T-helper 2 cell treated with Interferon-gamma antibody and Interleukin-4, amounts not matched to agents 5 μg/mL and 100 μg/mL, for 36 hours (primary cell): ENCODE measurements around the gene PTPRM.

Source experiments
- DNase-seq: peaks from one replicate; pipeline ENCODE4 v3.0.0; 2021; ENCODE audit warnings: low spot score
- H3K27ac Mint-ChIP-seq: one replicate; pipeline ENCODE4 v1.8.0; 2021; ENCODE audit warnings: mild to moderate bottlenecking, mixed read lengths
- H3K27me3 Mint-ChIP-seq: one replicate; pipeline ENCODE4 v1.8.0; 2021; ENCODE audit warnings: low read depth, mixed read lengths
- H3K36me3 Mint-ChIP-seq: one replicate; pipeline ENCODE4 v1.8.0; 2021; ENCODE audit warnings: low read depth, mixed read lengths
- H3K4me1 Mint-ChIP-seq: one replicate; pipeline ENCODE4 v1.8.0; 2021; ENCODE audit warnings: low read depth, mixed read lengths
- H3K4me3 Mint-ChIP-seq: one replicate; pipeline ENCODE4 v1.8.0; 2022; ENCODE audit warnings: mild to moderate bottlenecking, moderate library complexity, mixed read lengths
- H3K9me3 Mint-ChIP-seq: one replicate; pipeline ENCODE4 v1.8.0; 2021; ENCODE audit warnings: mixed read lengths

Gene PTPRM

DNA sequence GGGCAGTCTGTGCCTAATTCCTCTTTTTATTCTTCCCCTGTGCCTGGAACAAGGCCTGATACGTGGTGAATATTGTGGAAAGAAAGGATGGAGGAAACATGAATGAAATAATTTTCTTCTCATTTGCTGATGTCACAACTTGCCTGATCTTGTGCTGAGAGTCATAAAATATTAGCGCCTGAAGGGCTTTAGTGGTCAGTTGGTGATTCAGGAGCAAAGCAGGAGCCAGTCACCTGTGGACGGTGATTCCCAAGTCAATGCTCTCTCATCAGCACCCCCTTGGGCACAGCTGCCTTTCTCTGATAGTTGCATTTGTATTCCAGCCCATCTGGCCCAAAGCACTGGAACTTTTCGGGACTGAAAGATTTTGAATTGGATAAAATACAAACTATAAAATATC is 539.5 kb downstream of the PTPRM start:
- no peaks in the 10 kb centered on the region for H3K4me1 Mint-ChIP-seq

DNA sequence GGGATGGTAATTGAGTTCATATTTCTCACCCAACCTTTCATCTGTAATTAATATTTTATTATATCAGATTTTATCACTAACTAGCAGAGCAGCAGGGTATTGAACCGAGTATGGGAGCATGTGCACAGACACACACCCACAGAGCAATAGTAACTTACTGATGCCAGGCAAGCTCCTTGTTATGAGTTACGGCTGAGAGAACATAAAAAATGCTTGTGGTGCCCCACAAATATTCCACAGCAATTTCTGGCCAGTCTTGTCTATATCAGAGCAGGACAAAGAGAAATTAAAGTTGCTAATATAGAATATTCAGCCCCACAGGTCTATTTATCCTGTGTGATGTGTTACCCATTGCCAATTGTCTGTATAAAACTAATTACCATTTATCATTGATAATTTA is 540.3 kb downstream of the PTPRM start:
- Mint-ChIP-seq H3K4me3 (no peak overlapping the region), H3K9me3 (no peaks in the 10 kb centered on the region), H3K4me1 (no peaks in the 10 kb centered on the region), H3K36me3 (no peaks in the 10 kb centered on the region), H3K27ac (no peak overlapping the region), H3K27me3 (no peaks in the 10 kb centered on the region)
- DNase-seq, result no peak

More for the DNA sequence above, 539.5 kb downstream of the PTPRM start:
- Mint-ChIP-seq H3K36me3 (no peaks in the 10 kb centered on the region), H3K4me3 (no peak overlapping the region), H3K9me3 (no peaks in the 10 kb centered on the region), H3K27me3 (no peaks in the 10 kb centered on the region), H3K27ac (no peak overlapping the region)
- DNase-seq, result no peak

DNA sequence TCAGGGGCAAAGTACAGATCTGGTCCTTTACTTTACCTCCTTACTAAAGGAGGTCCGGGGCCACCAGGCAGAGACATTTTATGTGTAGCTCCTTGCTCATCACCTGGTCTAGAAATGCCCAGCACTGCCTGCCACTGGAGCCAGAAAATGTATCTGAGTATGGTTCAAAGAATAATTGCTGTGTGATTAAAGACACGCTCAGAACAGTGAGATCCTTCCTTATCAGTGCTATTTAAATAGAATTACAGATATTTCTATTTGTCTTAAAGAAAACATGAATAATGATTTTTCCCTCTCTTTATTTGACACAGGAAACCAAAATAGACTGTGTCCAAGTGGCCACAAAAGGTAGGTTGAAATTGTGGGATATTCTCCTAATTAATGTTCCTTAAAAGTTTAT is 547.4 kb downstream of the PTPRM start:
- no peaks in the 10 kb centered on the region for H3K4me1 Mint-ChIP-seq
- no peaks in the 10 kb centered on the region for H3K27me3 Mint-ChIP-seq
- H3K36me3 Mint-ChIP-seq, result no peaks in the 10 kb centered on the region
- H3K4me3 Mint-ChIP-seq, result no peak overlapping the region
- no peaks in the 10 kb centered on the region for H3K9me3 Mint-ChIP-seq
- H3K27ac Mint-ChIP-seq, result no peak overlapping the region
- DNase-seq, result no peak

DNA sequence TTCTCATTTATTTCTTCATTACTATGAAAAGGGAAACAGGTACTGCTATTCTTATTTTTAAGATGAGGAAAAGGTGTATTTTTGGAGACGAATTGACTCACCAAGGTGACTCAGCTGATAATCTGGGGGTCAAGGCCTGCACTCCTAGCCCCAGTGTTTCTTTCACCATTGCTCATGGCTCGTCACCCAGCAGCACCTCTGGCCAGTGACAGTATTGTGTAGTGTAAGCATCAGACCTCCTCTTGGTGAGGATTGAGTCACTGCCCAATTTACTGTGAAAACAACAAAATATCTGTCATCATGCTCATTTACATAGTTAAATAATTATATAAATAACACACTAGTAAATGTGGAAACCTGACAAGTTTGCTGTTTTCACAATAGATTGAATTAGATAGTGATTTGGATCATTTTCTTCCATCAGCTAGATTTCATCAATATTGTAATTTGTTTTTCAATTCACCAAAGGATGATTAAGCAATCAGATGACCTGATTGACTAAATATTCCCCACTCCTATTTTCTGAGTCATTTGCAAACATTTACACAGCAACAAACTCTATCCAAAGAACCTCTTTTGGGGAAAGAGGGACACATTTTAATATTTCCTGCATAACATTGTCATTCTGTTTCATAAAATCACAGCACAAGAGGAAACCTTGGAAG is 549.4 kb downstream of the PTPRM start:
- Mint-ChIP-seq H3K4me1 (no peaks in the 10 kb centered on the region), H3K27me3 (no peaks in the 10 kb centered on the region), H3K27ac (no peak overlapping the region), H3K36me3 (no peaks in the 10 kb centered on the region), H3K4me3 (no peak overlapping the region), H3K9me3 (no peaks in the 10 kb centered on the region)
- no peak for DNase-seq

DNA sequence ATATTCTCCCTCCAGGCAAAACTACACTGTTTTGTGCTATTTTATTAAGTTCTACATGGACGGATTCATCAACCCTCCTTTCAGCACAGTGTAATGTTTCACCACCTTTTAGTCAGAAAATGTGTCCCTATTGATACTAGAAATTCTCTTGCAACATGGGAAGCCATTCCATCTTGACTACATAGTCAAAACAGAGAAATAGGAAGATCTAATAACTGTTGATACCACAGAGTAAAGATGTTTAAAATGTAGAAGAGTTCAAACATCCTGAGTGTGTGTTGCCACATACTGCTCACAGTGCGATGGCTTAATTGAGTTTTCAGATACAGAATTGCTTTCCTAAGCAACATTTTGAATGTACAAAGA is 549.9 kb downstream of the PTPRM start:
- Mint-ChIP-seq H3K4me3 (no peak overlapping the region), H3K36me3 (no peaks in the 10 kb centered on the region), H3K9me3 (no peaks in the 10 kb centered on the region), H3K4me1 (no peaks in the 10 kb centered on the region), H3K27me3 (no peaks in the 10 kb centered on the region), H3K27ac (no peak overlapping the region)
- no peak for DNase-seq

DNA sequence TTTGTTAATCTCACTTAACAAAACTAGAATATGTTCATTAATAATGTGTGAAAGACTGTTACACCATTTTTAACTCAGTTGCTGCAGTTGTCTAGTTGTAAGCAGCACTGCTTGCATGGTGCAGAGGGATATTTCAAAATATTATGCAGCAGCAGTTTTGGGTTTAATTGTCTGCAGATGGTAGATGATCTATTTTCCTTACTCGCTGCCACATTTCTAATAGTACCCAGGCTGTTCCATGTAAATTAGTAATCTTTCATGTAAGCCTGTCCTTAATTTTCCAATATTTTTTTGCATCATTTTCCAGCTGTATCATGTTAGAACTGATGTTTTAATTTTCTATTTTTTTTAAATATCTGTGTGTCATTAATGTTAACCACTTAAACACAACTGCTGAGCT is 554.0 kb downstream of the PTPRM start:
- Mint-ChIP-seq H3K9me3 (no peaks in the 10 kb centered on the region), H3K4me1 (no peaks in the 10 kb centered on the region), H3K36me3 (no peaks in the 10 kb centered on the region), H3K27ac (no peak overlapping the region), H3K27me3 (no peaks in the 10 kb centered on the region), H3K4me3 (no peak overlapping the region)
- no peak for DNase-seq

DNA sequence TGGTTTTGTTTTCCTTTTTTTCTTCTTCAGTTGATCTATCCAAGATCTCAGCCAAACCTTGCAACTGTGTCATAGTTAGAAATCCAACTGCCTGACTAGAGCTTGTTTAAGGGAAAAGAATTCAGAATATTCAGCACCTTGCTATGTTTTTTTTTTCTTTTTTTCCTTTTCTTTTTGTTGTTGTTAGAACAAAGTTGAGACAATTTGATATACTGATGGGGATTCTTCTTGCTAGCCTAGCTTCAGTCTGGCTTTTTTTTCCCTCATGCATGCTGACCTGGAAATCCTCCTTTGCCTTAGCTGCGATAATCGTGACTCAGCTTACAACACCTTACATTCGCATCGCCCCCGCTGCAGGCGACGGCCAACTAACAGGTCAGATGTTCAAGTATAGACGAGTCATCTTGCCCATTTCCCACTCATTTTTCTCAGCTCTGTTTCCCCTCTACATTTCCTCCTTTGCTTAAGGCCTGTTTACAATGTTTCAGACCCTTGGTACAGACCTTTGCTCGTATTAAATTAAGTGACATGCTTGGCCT is 554.9 kb downstream of the PTPRM start:
- H3K4me1 Mint-ChIP-seq, result no peaks in the 10 kb centered on the region
- no peak overlapping the region for H3K27ac Mint-ChIP-seq
- H3K4me3 Mint-ChIP-seq, result no peak overlapping the region
- no peaks in the 10 kb centered on the region for H3K36me3 Mint-ChIP-seq
- no peaks in the 10 kb centered on the region for H3K9me3 Mint-ChIP-seq
- DNase-seq, result no peak
- H3K27me3 Mint-ChIP-seq, result no peaks in the 10 kb centered on the region

DNA sequence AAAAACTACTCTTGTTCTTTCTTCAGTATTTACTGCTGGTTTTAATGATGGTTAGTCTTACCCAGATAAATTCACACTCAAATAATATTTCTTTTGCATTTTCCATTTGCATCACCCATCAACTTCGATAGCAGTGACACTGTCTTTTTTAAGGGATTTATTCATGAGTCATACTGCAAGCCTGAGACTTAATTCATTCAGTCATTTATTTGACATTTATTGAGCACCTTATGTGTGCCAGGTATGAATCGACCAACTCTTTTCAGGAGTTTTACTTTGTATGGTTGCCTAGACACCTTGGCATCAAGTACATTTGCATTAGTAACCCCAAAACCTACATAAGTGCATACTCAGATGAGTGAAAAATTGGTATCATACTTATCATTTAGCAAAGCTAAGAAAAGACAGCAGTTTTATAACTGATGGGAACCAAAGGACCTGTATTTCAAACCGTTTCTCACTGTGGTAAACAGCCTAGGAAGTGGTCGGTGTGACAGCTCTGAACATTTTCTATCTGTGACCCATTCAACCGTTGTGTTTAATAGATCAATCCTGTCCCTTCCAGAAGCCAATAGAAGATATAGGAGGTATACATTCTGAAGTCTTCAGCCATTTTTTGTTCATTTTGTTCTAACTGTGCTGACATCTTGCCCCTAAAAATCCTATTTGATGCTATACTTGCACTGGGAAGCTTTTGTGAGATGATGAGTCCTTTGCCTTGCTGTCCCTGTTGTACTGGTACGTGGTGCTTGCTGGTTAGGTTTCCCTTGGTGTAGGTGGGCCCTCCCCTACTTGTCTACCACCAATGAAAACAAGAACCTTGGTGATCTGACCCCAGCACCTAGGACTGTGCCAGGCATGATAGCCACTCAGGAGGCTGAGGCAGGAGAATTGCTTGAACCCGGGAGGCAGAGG is 557.4 kb downstream of the PTPRM start:
- Mint-ChIP-seq H3K36me3 (no peaks in the 10 kb centered on the region), H3K4me1 (no peaks in the 10 kb centered on the region), H3K27me3 (no peaks in the 10 kb centered on the region), H3K27ac (no peak overlapping the region), H3K4me3 (no peak overlapping the region), H3K9me3 (no peaks in the 10 kb centered on the region)
- DNase-seq, result no peak

DNA sequence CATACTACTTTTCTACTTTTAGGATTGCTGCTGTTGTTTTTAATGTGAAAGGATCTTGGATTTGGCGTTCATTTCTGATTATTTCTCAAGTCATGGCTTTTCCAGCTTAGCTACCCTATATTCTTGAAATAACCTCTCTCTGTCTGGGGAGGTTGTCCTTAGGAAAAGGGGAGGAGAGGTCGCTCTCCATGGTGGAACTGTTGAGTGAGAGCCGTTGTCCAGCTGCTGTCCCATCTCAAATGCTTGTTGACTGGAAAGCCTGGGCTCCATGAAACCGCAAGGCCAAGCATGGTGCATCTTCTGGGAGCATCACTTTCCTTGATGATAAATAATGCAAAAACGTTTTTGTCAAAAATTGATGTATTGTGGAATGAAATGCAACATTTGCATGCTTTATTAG is 563.0 kb downstream of the PTPRM start:
- no peaks in the 10 kb centered on the region for H3K27me3 Mint-ChIP-seq
- DNase-seq, result no peak
- H3K4me3 Mint-ChIP-seq, result no peak overlapping the region
- H3K36me3 Mint-ChIP-seq, result no peaks in the 10 kb centered on the region
- no peak overlapping the region for H3K27ac Mint-ChIP-seq
- no peaks in the 10 kb centered on the region for H3K9me3 Mint-ChIP-seq
- no peaks in the 10 kb centered on the region for H3K4me1 Mint-ChIP-seq

DNA sequence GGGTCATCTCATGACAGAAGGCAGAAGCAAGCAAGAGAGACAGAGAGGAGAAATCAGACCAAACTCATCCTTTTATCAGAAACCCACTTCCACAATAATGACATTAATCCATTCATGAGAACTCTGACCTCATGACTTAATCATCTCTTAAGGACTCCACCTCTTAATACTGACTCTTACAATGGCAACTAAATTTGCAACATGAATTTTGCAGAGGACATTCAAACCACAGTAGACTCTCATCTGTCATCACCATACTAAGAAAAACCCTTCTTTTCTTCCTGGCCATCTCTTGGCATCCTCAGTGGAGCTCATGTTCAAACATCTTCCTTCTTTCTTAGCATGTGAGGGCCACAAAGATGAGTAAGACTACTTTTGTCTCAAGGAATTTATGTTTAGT is 565.9 kb downstream of the PTPRM start:
- H3K9me3 Mint-ChIP-seq, result no peaks in the 10 kb centered on the region
- no peak overlapping the region for H3K4me3 Mint-ChIP-seq
- no peaks in the 10 kb centered on the region for H3K4me1 Mint-ChIP-seq
- H3K27ac Mint-ChIP-seq, result no peak overlapping the region
- no peak for DNase-seq
- no peaks in the 10 kb centered on the region for H3K27me3 Mint-ChIP-seq
- no peaks in the 10 kb centered on the region for H3K36me3 Mint-ChIP-seq

DNA sequence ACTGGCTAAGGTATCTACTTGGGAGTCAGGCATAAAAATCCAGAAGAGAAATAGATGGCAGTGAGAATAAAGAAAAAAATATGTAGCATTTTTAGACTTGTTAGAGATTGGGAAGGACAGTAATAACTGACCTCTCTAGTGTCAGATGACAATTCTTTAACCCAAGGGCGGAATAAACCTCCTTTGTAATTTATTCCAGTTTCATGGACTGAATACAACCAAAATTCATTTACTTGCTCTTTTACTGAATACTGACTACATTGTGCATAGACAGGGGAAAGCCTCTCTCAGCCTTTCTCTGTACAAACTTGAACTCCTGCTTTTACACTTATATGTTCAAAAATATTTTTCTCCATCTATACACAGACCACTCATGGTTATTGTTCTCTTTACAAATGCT is 566.8 kb downstream of the PTPRM start:
- H3K27me3 Mint-ChIP-seq, result no peaks in the 10 kb centered on the region
- no peaks in the 10 kb centered on the region for H3K36me3 Mint-ChIP-seq
- DNase-seq, result no peak
- no peak overlapping the region for H3K27ac Mint-ChIP-seq
- no peak overlapping the region for H3K4me3 Mint-ChIP-seq
- peaks cover 6% of the 10 kb centered on the region for H3K9me3 Mint-ChIP-seq
- no peaks in the 10 kb centered on the region for H3K4me1 Mint-ChIP-seq

DNA sequence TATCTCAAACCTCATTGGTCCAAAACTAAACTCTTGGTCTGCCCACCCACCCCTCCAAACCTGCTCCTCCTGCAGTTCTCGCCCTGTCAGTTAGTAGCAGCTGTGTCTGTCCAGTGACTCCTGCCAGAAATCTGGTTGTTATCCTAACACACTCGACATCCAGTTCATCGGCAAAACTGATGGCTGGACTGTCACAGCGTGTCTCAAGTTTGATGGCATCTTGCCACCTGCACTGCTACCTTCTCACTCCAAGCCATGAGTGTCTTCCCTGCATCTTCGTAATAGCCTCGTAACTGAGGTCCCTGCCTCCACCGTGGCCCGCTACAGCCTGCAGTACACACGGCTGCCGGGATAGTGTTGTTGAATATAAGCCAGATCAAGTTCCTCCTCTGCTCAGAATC is 572.0 kb downstream of the PTPRM start:
- H3K27me3 Mint-ChIP-seq, result no peaks in the 10 kb centered on the region
- no peaks in the 10 kb centered on the region for H3K4me1 Mint-ChIP-seq
- no peaks in the 10 kb centered on the region for H3K36me3 Mint-ChIP-seq
- DNase-seq, result no peak
- H3K4me3 Mint-ChIP-seq, result no peak overlapping the region
- no peak overlapping the region for H3K27ac Mint-ChIP-seq
- peaks cover 9% of the 10 kb centered on the region for H3K9me3 Mint-ChIP-seq

DNA sequence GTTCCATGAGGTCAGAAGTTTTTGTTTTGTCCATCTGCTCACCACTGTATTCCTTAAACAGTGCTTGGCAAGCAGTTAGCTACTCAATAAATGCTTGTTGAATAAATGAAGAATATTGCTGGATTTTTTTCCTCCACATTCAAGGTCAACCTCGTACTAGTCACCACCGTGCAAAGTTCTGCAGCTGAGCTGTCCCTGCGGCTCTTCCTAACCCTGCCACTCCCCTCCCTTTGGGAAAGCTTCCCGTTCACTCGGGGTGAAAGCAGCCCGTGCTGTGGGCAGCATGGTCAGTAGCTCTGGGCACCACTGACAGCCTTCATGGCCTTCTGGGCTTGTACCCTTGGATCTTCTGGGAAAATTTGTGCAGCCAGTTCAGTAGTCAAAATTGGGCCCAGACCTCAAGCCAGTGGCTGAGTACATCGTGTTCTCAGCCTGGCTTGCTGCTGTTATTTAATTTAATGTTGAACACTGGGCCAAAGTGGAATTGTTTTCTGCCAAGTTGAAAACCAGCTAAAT is 572.8 kb downstream of the PTPRM start:
- H3K4me1 Mint-ChIP-seq, result no peaks in the 10 kb centered on the region

DNA sequence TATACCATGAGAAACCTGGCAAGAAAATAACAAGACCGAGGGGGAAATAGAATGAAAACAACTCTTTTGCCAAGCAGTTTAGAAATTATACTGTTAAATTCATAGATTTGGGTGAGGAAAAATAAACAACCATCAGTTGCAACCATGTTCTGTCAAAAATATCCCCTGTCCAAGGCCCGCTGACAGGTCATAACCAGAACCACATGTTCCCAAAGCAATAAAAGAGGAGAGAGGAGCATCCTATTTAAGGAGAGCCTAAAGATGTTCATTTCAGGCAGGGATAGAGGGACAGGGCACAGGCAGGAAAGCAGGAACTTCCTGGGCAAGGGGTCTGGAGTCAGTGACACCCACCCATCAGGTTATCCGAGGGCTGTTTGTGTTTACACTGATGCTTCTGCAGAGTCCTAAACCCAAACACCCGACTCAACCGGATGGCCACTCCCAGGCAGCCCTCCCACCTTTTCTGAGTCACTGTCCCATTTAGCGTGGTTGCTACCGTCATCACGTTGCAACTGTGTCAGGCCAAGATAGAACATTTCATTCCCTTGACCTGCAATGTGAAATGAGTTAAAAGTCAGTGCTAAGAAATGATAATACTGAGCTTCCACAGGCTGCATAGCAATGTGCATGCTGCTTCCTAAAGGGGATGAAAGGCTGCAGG is 573.9 kb downstream of the PTPRM start:
- Mint-ChIP-seq H3K4me3 (no peak overlapping the region), H3K36me3 (no peaks in the 10 kb centered on the region), H3K4me1 (no peaks in the 10 kb centered on the region), H3K9me3 (peaks cover 13% of the 10 kb centered on the region), H3K27me3 (no peaks in the 10 kb centered on the region), H3K27ac (no peak overlapping the region)
- DNase-seq, result no peak

More for the DNA sequence above, 572.8 kb downstream of the PTPRM start:
- Mint-ChIP-seq H3K9me3 (peaks cover 13% of the 10 kb centered on the region), H3K27me3 (no peaks in the 10 kb centered on the region), H3K4me3 (no peak overlapping the region), H3K27ac (no peak overlapping the region), H3K36me3 (no peaks in the 10 kb centered on the region)
- DNase-seq, result no peak
